Panc1 (cell line): Measurements from ENCODE around the gene PLIN1. TPM values are rescaled to one million over a fixed set of nuclear protein-coding genes. Genes with fewer than 3 reads are reported as not detected.

Experiments used
- ATAC-seq: fragments of 200-7000 bp; cut with Tn5 transposase; 2 replicates; pipeline ENCODE4 v1.9.1; 2020; ENCODE audit warnings: mild to moderate bottlenecking, moderate library complexity
- BruUV-seq: library from RNA; stranded (reverse); fragments of 400-500 nt; replicated peaks from 2 replicates; lab custom pipeline; 2021; lab: Mats Ljungman, UMichigan
- CTCF ChIA-PET: fragments of 300-600 bp; sonication (Branson Sonifier 250); formaldehyde crosslinking; loops from one replicate; lab custom pipeline; 2022; ENCODE audit warnings: antibody characterized with exemption; lab: Charles Lee
- POLR2A ChIA-PET: fragments of 300-600 bp; sonication (Branson Sonifier 250); formaldehyde crosslinking; loops from one replicate; lab custom pipeline; 2022; ENCODE audit warnings: antibody characterized with exemption; lab: Charles Lee
- DNase-seq: peaks from one replicate; pipeline ENCODE4 v3.0.0-alpha.2; 2010; ENCODE audit warnings: low read depth, low spot score
- H3K27ac ChIP-seq: 2 replicates; pipeline ENCODE4 v1.5.1; 2011; ENCODE audit warnings: mild to moderate bottlenecking, low read length, inconsistent platforms
- H3K27me3 ChIP-seq: fragments of 200-500 bp; sonication (Bioruptor generic); 2 replicates; pipeline ENCODE4 v1.6.0; 2014; ENCODE audit warnings: low read length, inconsistent platforms; ENCODE audit not compliant: control insufficient read depth, insufficient read depth
- H3K36me3 ChIP-seq: fragments of 200-500 bp; sonication (Bioruptor generic); 2 replicates; pipeline ENCODE4 v1.5.1; 2014; ENCODE audit warnings: inconsistent platforms, mild to moderate bottlenecking, low read length, moderate library complexity; ENCODE audit not compliant: control insufficient read depth, insufficient read depth
- H3K4me1 ChIP-seq: 2 replicates; pipeline ENCODE4 v1.5.1; 2011; ENCODE audit warnings: inconsistent platforms, mild to moderate bottlenecking, low read length, moderate library complexity; ENCODE audit not compliant: control insufficient read depth, insufficient read depth
- H3K4me3 ChIP-seq, 2 experiments: 2 replicates each; pipeline ENCODE4 v1.5.1; 2011 to 2012; ENCODE audit warnings: low read depth in 2 of 2, low read length in 2 of 2, mild to moderate bottlenecking in 2 of 2, inconsistent platforms in 1 of 2, moderate library complexity in 1 of 2
- H3K9me3 ChIP-seq: fragments of 200-500 bp; sonication (Bioruptor generic); 2 replicates; pipeline ENCODE4 v1.5.1; 2014; ENCODE audit warnings: low read depth, mild to moderate bottlenecking, inconsistent platforms, low read length, moderate library complexity; ENCODE audit not compliant: control insufficient read depth, insufficient read depth
- CTCF ChIP-seq: fragments of 450-650 bp; IDR thresholded peaks from 2 replicates; pipeline ENCODE4 v1.5.1; 2017; ENCODE audit warnings: mild to moderate bottlenecking
- POLR2AphosphoS5 ChIP-seq: IDR thresholded peaks from 2 replicates; pipeline ENCODE4 v1.6.1; 2012; ENCODE audit warnings: mild to moderate bottlenecking, low read depth, low read length, moderate library complexity
- REST ChIP-seq, 2 experiments: IDR thresholded peaks; 2 replicates each; pipeline ENCODE4 v1.6.1; 2011 to 2012; ENCODE audit warnings: low read depth in 2 of 2, control low read depth in 1 of 2, low read length in 1 of 2, mild to moderate bottlenecking in 1 of 2, moderate library complexity in 1 of 2; ENCODE audit not compliant: insufficient read depth in 1 of 2
- SIN3A ChIP-seq: IDR thresholded peaks from 2 replicates; pipeline ENCODE4 v1.6.1; 2012; ENCODE audit warnings: low read depth, mild to moderate bottlenecking, low read length, moderate library complexity, borderline replicate concordance; ENCODE audit not compliant: insufficient read depth
- TCF7L2 ChIP-seq: IDR thresholded peaks from 2 replicates; pipeline ENCODE4 v1.6.1; 2011; ENCODE audit warnings: mild to moderate bottlenecking, low read depth, low read length, inconsistent platforms
- in situ Hi-C: cut with HindIII; loops from 2 replicates; pipeline ENCODE4 v1.10.0; 2016; ENCODE audit warnings: low sequenced_read_pairs, low pct_unique_long_range_greater_than_20kb
- intact Hi-C: fragments of 100-400 bp; cut with micrococcal nuclease; formaldehyde crosslinking; loops from one replicate; pipeline ENCODE4 v1.10.0; 2022; ENCODE audit not compliant: unreplicated experiment
- total RNA-seq: library from RNA; stranded (reverse); gene quantifications from one replicate; pipeline ENCODE4 v1.2.1, GENCODE V29; 2021; ENCODE audit not compliant: unreplicated experiment

Gene PLIN1
- total RNA-seq, 1 experiment from 2014 or later = 0.44 TPM

DNA sequence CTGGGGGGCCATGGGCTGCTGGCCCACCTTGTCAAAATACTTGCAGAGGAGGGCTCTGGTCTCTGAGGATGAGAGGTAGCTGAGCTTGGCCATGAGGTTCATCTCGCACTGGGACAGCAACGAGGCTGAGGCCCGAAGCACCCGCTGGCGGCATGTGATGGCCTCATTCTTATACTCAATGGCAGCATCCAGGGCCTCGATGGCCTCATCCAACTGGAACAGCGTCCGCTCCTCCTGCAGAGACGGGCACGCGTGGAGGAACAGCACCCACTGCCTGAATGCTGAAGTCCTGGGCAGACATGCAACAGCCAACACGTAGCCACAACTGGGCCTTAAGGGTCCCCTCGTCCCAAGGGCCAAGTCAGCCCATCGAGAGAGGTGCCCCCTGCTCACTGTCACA is 48.9 kb downstream of the PLIN1 start:
- no peaks in the 10 kb centered on the region for H3K4me1 ChIP-seq
- ATAC-seq (no peak), DNase-seq (no peak)
- ChIA-PET POLR2A (no interaction called here), CTCF (no interaction called here)
- H3K9me3 ChIP-seq = no peaks in the 10 kb centered on the region
- peaks cover 7% of the 10 kb centered on the region for H3K36me3 ChIP-seq
- no TSS peak for BruUV-seq
- no peak overlapping the region for H3K27ac ChIP-seq
- in situ Hi-C loops (no loop called here), intact Hi-C loops (no loop called here)
- TF ChIP-seq REST (IDR thresholded peaks at IDR 0.05; ENCODE audit: insufficient read depth in 1 of 2, low read depth in 2 of 2, low read length in 1 of 2) (no peak), TCF7L2 (no peak), SIN3A (no peak), CTCF (no peak), POLR2AphosphoS5 (no peak)
- H3K4me3 ChIP-seq = no peak overlapping the region
- H3K27me3 ChIP-seq = no peaks in the 10 kb centered on the region

GRCh38 chr15:89629829-89630228 is 49.3 kb downstream of the PLIN1 start:
- H3K9me3 ChIP-seq = no peaks in the 10 kb centered on the region
- DNase-seq (no peak), ATAC-seq (no peak)
- H3K27me3 ChIP-seq = no peaks in the 10 kb centered on the region
- peaks cover 7% of the 10 kb centered on the region for H3K36me3 ChIP-seq
- POLR2A ChIA-PET = no interaction called here
- no TSS peak for BruUV-seq
- TF ChIP-seq POLR2AphosphoS5 (no peak), TCF7L2 (no peak), CTCF (no peak), SIN3A (no peak), REST (IDR thresholded peaks at IDR 0.05; ENCODE audit: insufficient read depth in 1 of 2, low read depth in 2 of 2, low read length in 1 of 2) (no peak)
- in situ Hi-C loops (no loop called here), intact Hi-C loops (no loop called here)
- no peak overlapping the region for H3K27ac ChIP-seq
- H3K4me3 ChIP-seq = no peak overlapping the region
- H3K4me1 ChIP-seq = no peaks in the 10 kb centered on the region
- CTCF ChIA-PET = no interaction called here
